HPDE6-E6E7 (cell line): ENCODE results near the gene OR2AT4.
"Not testable (repeated sequence)": the region's sequence is repeated elsewhere in the genome, so short reads cannot be mapped to it uniquely, and the experiment has no call there.

Experiments
- DNase-seq: peaks from one replicate; pipeline ENCODE4 v3.0.0; 2011; ENCODE audit warnings: missing footprints; ENCODE audit errors: extremely low spot score

OR2AT4 gene

DNA sequence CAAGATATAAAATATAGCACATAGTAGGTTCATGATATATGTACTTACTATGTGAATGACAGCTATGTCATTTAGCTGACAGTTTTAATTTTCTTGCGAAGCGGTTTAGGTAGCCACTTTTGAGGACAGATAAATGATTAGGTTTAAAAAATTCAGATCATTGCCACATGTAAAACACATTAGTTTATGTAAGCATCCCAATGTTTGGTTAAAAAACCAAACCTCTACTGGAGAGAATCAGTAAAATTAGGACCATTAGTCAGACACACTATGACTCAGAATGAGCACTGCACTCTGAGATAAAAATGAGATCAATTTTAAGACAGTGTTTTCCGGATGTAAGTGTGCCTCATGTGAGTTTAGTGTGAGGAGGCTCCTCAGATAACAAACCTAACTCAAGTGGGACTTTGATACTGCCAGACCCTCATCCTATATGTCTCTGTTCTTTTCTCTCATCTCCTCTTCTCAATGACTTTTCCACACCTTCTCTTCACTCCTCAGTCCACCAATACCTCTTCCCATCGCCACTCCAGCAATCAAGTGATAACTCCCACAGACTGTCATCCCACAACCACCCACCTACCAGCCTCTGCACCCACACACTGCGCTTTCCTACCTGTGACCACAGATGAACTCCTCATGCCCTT is 6.8 kb upstream of the OR2AT4 start:
- DNase-seq = no peak

DNA sequence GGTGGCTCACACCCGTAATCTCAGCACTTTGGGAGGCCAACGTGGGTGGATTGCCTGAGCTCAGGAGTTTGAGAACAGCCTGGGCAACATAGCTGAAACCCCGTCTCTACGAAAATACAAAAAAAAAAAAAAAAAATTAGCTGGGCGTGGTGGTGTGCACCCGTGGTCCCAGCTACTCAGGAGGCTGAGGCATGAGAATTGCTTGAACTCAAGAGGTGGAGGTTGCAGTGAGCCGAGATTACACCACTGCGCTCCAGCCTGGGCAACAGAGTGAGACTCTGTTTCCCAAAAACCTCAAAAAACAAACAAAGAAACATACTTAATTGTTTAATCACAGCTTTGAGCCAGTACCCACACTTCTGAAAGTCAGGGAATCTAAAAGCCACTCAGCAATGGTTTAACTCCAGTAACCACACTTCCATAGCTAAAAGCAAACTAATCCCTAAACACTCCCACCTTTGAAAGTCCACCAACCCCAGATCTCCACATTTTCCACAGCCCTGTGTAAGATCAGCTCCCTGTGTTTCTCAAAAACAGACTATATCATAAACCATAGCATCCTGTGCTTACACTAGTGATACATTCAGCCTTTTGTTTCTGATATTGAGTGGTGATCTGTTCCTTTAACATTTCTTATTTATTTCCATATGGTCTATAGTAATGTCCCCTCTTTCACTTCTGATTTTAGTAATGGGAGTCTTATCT is 4.9 kb upstream of the OR2AT4 start:
- no peak for DNase-seq

DNA sequence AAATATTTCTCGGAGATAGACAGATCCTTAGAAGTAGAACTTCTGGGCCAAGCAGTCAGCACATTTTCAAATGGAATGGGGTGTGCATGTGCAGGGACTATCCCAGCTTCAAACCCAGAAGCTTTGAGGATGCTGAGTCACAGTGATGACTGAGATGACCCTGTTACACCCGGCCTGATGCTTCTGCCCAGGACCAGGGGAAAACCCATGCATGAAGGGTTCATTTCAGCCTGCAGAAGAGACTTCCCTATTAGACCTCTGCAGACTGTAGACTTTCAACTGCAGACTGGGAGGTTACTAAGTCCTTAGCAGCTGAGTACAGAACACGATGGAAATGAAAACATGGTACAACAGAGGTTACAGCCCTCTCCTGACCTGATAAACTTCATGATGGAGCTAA is 3.6 kb upstream of the OR2AT4 start:
- DNase-seq = peak; percentile 8

DNA sequence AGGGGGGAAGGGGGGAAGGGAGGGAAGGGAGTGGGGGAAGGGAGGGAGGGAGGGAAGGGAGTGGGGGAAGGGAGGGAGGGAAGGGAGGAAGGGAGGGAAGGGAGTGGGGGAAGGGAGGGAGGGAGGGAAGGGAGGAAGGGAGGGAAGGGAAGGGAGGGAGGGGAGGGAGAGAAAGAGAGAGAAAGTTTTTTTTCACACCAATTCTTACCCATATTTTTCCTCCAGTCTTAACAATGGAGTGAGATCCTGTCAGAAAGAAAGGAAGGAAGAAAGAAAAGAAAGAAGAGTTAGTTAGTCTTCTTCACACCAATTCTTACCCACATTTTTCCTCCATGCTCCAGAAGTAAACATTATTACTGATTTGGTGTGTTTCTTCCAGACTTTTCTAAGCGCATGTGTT is 3.0 kb upstream of the OR2AT4 start:
- no peak for DNase-seq

DNA sequence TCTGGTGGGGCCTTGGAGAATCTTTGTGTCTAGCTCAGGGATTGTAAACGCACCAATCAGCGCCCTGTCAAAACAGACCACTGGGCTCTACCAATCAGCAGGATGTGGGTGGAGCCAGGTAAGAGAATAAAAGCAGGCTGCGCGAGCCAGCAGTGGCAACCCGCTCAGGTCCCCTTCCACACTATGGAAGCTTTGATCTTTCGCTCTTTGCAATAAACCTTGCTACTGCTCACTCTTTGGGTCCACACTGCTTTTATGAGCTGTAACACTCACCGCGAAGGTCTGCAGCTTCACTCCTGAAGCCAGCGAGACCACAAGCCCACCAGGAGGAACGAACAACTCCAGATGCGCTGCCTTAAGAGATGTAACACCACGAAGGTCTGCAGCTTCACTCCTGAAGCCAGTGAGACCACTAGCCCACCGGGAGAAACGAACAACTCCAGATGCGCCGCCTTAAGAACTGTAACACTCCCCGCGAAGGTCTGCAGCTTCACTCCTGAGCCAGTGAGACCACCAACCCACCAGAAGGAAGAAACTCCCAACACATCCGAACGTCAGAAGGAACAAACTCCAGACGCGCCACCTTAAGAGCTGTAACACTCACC is 2.3 kb upstream of the OR2AT4 start:
- DNase-seq = not testable (repeated sequence)

DNA sequence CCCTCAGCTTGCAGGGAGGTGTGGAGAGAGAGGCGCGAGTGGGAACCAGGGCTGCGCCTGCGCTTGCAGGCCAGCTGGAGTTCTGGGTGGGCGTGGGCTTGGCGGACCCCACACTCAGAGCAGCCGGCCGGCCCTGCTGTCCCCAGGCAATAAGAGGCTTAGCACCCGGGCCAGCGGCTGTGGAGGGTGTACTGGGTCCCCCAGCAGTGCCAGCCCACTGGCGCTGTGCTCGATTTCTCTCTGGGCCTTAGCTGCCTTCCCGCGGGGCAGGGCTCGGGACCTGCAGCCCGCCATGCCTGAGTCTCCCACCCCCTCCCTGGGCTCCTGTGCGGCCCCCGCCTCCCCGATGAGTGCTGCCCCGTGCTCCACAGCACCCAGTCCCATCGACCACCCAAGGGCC is 1.5 kb upstream of the OR2AT4 start:
- not testable (repeated sequence) for DNase-seq

DNA sequence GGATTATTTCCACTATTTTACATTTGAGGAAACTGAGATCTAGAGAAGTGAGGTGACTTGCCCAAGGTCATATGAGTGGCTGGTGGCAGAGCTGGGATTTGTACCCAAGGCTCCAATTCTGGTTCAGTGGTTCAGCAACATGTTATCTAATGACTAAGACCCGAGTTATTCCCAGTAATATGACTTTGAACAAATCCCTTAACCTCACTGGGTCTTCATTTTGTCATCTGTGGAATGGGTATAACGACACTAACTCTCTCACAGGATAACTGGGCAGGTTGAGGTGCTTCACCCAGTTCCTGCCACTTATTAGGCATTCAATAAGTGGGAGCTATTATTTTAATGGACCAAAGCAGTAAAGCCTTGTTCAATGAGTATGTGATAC is 489 bp upstream of the OR2AT4 start:
- DNase-seq = no peak

DNA sequence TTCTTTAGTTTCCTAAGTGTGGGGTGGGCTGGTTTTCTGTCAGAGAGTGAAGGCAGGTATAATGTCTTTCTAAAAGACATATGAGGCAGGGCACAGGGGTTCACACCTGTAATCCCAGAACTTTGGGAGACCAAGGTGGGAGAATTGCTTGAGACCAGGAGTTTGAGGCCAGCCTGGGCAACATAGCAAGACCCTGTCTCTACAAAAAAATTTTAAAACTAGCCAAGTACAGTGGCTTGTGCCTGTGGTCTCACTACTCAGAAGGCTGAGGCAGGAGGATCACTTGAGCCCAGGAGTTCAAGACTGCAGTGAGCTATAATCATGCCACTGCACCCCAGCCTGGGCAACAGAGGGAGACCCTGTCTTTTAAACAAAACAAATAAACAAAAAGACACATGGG is 2.3 kb downstream of the OR2AT4 start:
- not testable (repeated sequence) for DNase-seq

DNA sequence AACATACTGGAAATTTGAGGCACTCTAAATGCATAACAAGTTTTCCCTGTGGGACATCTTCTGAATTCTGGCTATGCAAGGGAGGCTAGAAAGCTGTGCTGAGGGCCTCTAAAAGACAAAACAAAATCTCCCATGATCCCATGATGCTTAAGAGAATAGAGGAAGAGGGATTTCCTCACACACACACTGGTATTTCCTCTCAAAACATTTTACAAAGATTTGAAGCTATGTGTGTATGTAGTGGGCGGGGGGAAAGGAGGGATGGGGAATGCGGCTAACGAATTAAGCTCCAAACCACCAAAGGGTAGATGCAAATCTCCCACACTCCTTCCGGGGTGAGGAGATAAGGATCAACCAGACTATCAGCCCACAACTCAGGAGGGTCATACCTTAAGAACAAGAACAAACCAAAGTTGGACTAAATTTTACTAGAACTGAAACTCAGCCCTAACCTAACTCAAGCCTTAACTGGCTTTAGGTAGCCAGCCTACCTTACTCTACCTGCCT is 6.0 kb downstream of the OR2AT4 start:
- DNase-seq = no peak

DNA sequence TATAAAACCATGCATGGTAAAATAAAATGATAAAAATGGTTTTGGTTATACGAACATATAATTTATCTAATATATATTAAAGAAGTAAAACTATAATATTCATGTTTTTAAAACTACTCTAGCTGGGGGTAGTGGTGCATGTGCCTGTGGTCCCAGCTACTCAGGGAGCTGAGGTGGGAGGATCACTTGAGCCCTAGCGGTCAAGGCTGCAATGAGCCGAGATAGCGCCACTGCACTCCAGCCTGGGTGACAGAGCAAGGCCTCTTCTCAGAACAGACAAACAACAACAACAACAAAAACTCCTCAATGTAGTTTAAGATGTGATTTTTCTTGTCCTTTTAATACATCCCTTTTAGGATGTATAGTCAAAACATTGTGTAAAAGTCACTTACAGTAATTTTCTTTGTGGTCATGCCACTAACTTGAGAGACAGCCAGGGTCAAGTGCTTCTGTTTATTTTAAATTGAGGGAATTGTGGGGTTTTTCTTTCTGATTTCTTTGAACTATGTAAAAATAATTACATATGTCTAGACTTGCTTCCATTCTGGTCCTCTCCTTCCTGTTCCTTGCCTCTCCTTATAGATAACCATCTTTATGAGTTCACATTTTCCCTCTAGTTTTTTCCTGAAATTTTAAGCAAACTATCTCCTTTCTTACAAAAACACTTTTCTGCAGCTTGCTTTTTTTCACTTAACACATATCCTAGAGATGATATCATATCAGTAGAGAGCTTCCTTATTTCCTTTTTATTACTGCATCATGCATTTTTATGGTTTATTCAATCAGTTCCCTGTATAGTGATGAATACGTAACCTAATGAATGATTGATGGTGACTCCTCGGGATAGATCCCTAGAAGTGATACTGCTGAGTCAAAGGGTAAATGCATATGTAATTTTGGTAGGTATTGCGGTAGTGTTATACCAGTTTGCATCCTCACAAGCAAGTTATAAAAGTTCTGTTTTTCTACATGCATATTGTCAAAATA is 9.1 kb downstream of the OR2AT4 start:
- DNase-seq = no peak

DNA sequence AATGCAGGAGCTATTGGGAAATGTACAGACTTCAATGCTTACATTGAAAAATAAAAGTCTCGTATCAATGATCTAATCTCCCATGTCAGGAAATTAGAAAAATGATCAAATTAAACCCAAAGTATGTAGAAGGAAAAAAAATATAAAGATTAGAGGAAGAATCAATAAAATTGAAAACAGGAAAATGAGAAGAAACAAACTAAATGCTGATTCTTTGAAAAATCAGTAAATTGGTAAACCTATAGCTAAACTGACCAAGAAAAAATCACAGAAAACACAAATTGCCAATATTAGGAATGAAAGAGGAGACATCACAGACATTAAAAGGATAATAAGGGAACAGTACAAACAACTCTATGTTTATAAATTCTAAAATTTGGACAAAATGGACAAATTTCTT is 11.8 kb downstream of the OR2AT4 start:
- DNase-seq = no peak

DNA sequence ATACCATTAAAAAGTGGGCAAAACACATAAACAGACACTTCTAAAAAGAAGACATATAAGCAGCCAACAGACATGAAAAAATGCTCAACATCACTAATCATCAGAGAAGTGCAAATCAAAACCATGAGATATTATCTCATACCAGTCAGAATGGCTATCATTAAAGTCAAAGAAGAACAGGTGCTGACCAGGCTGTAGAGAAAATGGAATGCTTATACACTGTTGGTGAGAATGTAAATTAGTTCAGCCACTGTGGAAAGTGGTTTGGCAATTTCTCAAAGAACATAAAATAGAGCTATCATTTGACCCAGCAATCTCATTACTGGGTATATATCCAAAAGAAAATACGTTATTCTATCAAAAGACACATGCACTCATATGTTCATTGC is 13.5 kb downstream of the OR2AT4 start:
- no peak for DNase-seq

DNA sequence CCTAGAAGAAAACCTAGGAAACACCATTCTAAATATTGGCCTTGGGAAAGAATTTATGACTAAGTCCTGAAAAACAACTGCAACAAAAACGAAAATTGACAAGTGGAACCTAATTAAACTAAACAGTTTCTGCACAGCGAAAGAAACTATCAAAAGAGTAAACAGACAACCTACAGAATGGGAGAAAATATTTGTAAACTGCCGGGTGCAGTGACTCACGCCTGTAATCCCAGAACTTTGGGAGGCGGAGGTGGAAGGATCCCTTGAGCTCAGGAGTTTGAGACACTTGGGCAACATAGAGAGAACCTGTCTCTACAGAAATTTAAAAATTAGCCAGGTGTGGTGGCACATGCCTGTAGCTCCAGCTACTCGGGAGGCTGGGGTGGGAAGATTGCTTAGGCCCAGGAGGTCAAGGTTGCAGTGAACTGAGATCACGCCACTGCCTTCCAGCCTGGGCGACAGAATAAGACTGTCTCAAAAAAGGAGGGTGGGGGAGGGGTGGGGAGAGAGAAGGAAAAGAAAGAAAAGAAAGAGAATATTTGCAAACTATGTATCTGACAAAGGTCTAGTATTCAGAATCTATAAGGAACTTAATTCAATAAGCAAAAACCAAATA is 14.0 kb downstream of the OR2AT4 start:
- DNase-seq = no peak

DNA sequence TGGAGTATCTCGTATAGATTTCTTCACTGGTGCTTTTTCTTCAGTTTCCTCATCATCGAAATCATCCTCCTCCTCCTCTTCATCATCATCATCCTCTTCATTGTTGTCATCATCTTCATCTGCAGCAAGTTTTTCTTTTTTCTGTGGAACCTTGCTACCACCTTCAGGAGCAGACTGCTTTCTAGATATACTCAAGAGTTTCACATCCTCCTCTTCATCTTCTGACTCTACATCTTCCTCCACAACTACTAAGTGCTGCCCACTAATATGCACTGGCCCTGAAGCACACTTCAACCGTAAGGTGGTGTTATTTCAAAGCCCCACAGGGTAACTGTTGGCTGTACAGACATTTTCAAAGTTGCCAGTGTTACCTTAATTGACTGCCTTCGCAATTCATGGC is 17.1 kb downstream of the OR2AT4 start:
- no peak for DNase-seq

DNA sequence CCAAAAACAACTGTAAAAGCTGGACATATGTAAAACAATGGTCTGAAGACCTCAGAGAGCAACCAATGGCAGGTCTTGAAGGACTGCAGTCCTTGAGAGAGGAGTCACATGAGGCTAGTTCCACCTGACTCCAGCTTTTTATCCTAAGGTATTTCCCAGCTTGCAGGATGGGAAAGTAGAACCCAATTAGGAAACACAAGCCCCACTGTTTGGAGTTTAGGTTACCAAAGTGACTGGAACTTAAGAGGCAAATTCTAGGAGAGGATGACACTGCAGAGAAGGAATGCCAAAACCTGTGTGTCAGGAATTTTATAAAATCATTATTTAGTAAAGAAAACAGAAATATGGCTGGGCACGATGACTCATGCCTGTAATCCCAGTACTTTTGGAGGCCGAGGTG is 18.4 kb downstream of the OR2AT4 start:
- no peak for DNase-seq

DNA sequence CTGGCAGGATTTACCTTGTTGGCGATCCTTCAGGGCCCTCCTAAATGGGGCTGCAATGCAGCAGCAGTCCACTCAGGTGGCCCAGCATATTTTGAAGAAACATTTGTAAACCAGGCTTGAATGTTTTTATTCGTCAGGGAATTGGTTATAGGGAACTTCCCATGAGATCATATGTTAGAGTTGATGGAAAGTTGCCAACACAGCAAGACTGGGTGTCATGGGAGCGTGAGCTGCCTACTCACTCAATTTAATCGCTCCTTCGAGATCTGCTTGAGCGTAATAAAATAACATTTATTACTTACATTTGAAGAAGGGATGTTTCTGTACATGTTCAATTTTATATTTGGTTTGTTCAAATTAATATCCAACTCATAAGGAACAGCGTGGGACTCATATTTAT is 19.4 kb downstream of the OR2AT4 start:
- DNase-seq = no peak

DNA sequence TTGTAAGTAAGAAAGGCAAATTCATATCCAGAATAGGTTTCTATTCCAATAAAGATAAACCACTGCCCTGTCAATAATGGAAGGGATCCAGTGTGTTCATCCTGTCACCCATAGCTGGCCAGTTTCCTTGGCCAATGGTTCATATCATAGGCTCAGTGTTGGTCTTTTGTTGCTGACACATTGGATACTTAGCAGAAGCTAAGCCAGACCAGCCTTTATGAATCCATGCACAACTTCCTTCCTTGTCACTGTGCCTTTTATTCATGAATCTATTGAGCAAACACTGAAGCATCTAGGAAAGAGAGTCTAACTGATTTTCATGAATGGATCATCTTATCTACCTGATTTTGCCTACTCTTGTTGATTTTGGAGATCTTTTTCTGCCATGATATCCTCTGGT is 20.0 kb downstream of the OR2AT4 start:
- DNase-seq = no peak

DNA sequence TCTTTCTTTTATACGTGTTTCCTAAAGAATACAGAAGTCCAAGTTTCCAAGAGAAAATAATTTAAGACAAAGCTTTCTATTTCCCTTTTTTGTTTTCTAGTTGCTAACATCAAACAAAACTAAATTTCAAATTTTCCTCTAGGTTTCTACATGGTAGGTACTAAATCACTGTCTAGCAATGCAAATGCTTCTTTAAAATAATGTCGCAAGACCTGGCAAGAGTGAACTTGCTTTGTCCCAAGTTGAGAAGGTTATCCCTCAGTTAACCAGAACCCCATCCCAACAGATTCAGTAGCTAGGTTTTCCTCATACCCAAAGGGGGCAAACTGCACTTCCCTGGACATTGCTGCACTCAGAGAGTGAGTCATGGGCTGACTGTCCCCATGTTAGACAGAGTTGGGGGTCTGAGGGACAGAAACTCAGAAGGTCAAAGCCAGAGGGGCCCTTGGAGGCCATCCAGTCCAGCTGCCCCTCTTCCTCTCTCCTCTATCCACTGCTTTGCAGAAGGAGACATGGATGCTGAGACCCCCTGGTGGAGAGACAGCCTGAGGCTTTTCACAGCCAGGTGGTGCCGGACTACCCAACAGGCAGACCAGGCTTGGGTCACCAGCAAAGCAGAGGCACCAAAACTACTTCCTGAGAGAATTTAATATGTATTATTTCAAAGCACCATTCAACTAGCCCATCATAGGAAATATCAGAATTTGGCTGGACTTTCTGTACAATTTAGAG is 23.1 kb downstream of the OR2AT4 start:
- DNase-seq = no peak

DNA sequence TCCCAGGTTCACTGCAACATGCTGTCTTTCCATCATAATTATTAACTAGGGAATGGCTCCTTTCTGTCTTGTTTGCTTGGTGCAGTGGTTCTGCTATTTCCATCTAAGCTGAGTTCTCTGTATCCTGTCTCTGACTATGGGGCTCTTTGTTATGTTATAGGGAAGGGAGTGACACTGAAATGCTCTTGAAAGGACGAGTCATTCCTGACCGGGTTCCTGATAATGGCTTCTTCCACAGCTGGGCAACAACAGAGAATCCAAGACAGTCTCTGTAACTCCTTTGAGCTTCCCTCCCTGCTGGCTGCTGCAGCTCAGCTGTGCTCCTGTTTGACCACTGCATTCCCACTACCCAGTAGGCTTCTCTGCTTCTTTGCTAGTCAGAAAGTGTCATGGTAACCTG is 24.1 kb downstream of the OR2AT4 start:
- no peak for DNase-seq

DNA sequence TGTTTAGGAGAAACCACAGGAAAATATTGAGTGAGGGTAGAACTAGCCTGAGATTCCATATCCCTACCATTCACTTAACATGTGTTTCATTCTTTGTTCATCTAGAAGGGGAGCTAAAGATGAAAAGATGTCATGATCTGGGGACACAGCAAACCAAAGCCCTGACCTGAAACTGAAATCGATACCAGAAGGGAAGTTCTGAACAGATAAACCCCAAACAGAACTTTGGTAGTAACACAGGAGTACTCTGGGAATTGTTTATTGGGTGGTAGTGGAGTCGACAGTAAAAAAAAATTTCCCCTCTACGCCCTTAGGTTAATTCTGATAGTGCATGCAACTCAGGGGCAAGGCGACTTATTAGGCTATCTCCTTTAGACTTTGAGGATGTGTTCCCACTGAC is 27.2 kb downstream of the OR2AT4 start:
- no peak for DNase-seq

DNA sequence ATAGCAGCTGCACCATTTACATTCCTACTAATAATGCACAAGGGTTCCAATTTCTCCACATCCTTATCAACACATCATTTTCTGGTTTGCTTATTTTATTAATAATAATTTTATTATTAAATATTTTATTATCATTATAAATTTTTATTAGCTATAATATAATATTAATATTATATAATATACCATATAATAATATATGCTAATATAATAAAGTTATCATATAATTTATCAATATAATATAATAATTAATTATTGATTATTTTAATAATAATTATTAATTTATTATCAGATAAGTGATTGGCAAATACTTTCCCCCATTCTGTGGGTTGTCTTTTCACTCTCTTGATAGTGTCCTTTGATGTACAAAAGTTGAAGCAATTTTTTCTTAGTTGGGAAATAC is 27.7 kb downstream of the OR2AT4 start:
- no peak for DNase-seq
